Rectal smooth muscle tissue (tissue), 1 donor: ENCODE results near the gene YIPF5.
A peak's percentile ranks its signal among the peaks of the same experiment; 100 is the strongest.

ENCODE experiments used
- H3K27ac ChIP-seq: one replicate; pipeline ENCODE4 v1.7.0; 2013; ENCODE audit warnings: low read depth, low read length, inconsistent platforms
- H3K27me3 ChIP-seq: one replicate; pipeline ENCODE4 v1.7.0; 2013; ENCODE audit warnings: low read length; ENCODE audit not compliant: control insufficient read depth, insufficient read depth
- H3K36me3 ChIP-seq: one replicate; pipeline ENCODE4 v1.7.0; 2013; ENCODE audit warnings: low read length; ENCODE audit not compliant: control insufficient read depth, insufficient read depth
- H3K4me1 ChIP-seq: one replicate; pipeline ENCODE4 v1.7.0; 2013; ENCODE audit warnings: low read length; ENCODE audit not compliant: control insufficient read depth, insufficient read depth
- H3K4me3 ChIP-seq: one replicate; pipeline ENCODE4 v1.7.0; 2013; ENCODE audit warnings: low read length
- H3K9ac ChIP-seq: one replicate; pipeline ENCODE4 v1.7.0; 2013; ENCODE audit warnings: low read length

YIPF5 gene

GRCh38 chr5:144170276-144171024 is at the start of gene YIPF5, which contains the start of gene KCTD16:
TSS of gene YIPF5 (minus strand) at chr5:144170659. CDS start at chr5:144169955, 704 bp downstream.
TSS of gene KCTD16 (plus strand) at chr5:144170873.
- Histone ChIP-seq H3K36me3 (no peaks in the 10 kb centered on the region), H3K4me3 (peak within 1 kb of the TSS; percentile 85), H3K9ac (peak within 1 kb of the TSS; percentile 10), H3K27ac (peak within 1 kb of the TSS; percentile 49), H3K27me3 (no peaks in the 10 kb centered on the region), H3K4me1 (peaks cover 10% of the 10 kb centered on the region)

GRCh38 chr5:144219869-144220268 is 49.4 kb upstream of the YIPF5 start:
- H3K9ac ChIP-seq: no peak overlapping the region
- no peak overlapping the region for H3K27ac ChIP-seq
- no peaks in the 10 kb centered on the region for H3K36me3 ChIP-seq
- no peaks in the 10 kb centered on the region for H3K27me3 ChIP-seq
- H3K4me1 ChIP-seq: no peaks in the 10 kb centered on the region
- no peak overlapping the region for H3K4me3 ChIP-seq

GRCh38 chr5:144210655-144211054 is 40.2 kb upstream of the YIPF5 start:
- Histone ChIP-seq H3K9ac (no peak overlapping the region), H3K27me3 (peaks cover 6% of the 10 kb centered on the region), H3K27ac (no peak overlapping the region), H3K4me1 (no peaks in the 10 kb centered on the region), H3K36me3 (no peaks in the 10 kb centered on the region), H3K4me3 (no peak overlapping the region)

- peaks cover 8% of the 10 kb centered on the region for H3K27me3 ChIP-seq
- no peak overlapping the region for H3K9ac ChIP-seq
- no peaks in the 10 kb centered on the region for H3K36me3 ChIP-seq
- H3K4me3 ChIP-seq: no peak overlapping the region
- H3K27ac ChIP-seq: no peak overlapping the region
- no peaks in the 10 kb centered on the region for H3K4me1 ChIP-seq
Measured at GRCh38 chr5:144209361-144209760, 38.9 kb upstream of the YIPF5 start.

GRCh38 chr5:144207875-144208444 is 37.5 kb upstream of the YIPF5 start:
- peaks cover 8% of the 10 kb centered on the region for H3K27me3 ChIP-seq

GRCh38 chr5:144206141-144206540 is 35.7 kb upstream of the YIPF5 start:
- H3K36me3 ChIP-seq: no peaks in the 10 kb centered on the region
- H3K4me3 ChIP-seq: no peak overlapping the region
- no peak overlapping the region for H3K27ac ChIP-seq
- peaks cover 2% of the 10 kb centered on the region for H3K4me1 ChIP-seq
- no peak overlapping the region for H3K9ac ChIP-seq
- H3K27me3 ChIP-seq: peaks cover 8% of the 10 kb centered on the region

More at GRCh38 chr5:144207875-144208444, 37.5 kb upstream of the YIPF5 start:
- Histone ChIP-seq H3K4me1 (no peaks in the 10 kb centered on the region), H3K9ac (no peak overlapping the region), H3K27ac (no peak overlapping the region), H3K4me3 (no peak overlapping the region), H3K36me3 (no peaks in the 10 kb centered on the region)

- H3K4me3 ChIP-seq: peak overlapping the region; percentile 15
- H3K27ac ChIP-seq: no peak overlapping the region
- H3K36me3 ChIP-seq: no peaks in the 10 kb centered on the region
- H3K27me3 ChIP-seq: peaks cover 8% of the 10 kb centered on the region
- no peak overlapping the region for H3K9ac ChIP-seq
- peaks cover 2% of the 10 kb centered on the region for H3K4me1 ChIP-seq
Measured at GRCh38 chr5:144205141-144205551, 34.7 kb upstream of the YIPF5 start.

GRCh38 chr5:144203750-144204596 is 33.5 kb upstream of the YIPF5 start:
- H3K9ac ChIP-seq: no peak overlapping the region
- H3K27ac ChIP-seq: no peak overlapping the region
- H3K4me1 ChIP-seq: peaks cover 2% of the 10 kb centered on the region
- no peaks in the 10 kb centered on the region for H3K36me3 ChIP-seq
- H3K27me3 ChIP-seq: peaks cover 8% of the 10 kb centered on the region
- H3K4me3 ChIP-seq: no peak overlapping the region

GRCh38 chr5:144202726-144203125 is 32.3 kb upstream of the YIPF5 start:
- no peaks in the 10 kb centered on the region for H3K36me3 ChIP-seq
- H3K27ac ChIP-seq: no peak overlapping the region
- H3K4me1 ChIP-seq: peaks cover 2% of the 10 kb centered on the region
- no peak overlapping the region for H3K4me3 ChIP-seq
- peaks cover 8% of the 10 kb centered on the region for H3K27me3 ChIP-seq
- H3K9ac ChIP-seq: no peak overlapping the region

- Histone ChIP-seq H3K27ac (no peak overlapping the region), H3K4me3 (no peak overlapping the region), H3K4me1 (peaks cover 2% of the 10 kb centered on the region), H3K36me3 (no peaks in the 10 kb centered on the region), H3K9ac (no peak overlapping the region), H3K27me3 (peaks cover 8% of the 10 kb centered on the region)
Measured at GRCh38 chr5:144202072-144202471, 31.6 kb upstream of the YIPF5 start.

GRCh38 chr5:144201588-144201987 is 31.1 kb upstream of the YIPF5 start:
- no peaks in the 10 kb centered on the region for H3K36me3 ChIP-seq
- no peak overlapping the region for H3K27ac ChIP-seq
- H3K4me3 ChIP-seq: no peak overlapping the region
- H3K4me1 ChIP-seq: peaks cover 2% of the 10 kb centered on the region
- peaks cover 4% of the 10 kb centered on the region for H3K27me3 ChIP-seq
- no peak overlapping the region for H3K9ac ChIP-seq

- Histone ChIP-seq H3K27me3 (no peaks in the 10 kb centered on the region), H3K36me3 (no peaks in the 10 kb centered on the region), H3K4me3 (no peak overlapping the region), H3K4me1 (peaks cover 2% of the 10 kb centered on the region), H3K9ac (no peak overlapping the region), H3K27ac (no peak overlapping the region)
Measured at GRCh38 chr5:144198386-144198785, 27.9 kb upstream of the YIPF5 start.
